ENCODE results near the gene SMIM22.
"Not testable (repeated sequence)": the region's sequence is repeated elsewhere in the genome, so short reads cannot be mapped to it uniquely, and the experiment has no call there.

The SMIM22 gene

DNA sequence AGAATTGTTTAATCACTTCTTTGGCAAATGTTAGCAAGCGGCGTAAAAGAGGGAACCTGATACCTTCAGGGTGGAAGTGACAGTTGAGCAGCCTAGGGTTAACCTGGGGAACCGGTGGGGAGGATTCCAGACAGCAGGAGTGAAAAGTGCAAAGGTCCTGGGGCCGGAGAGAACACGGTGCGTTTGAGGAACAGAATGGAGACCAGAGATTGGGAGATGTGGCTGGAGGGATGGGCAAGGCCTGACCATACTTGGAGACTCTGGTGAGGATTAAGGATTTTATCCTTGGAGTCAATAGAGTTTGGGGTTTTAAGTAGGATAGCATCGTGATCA, 25.9 kb upstream of the SMIM22 start:
- no peak for DNase-seq

DNA sequence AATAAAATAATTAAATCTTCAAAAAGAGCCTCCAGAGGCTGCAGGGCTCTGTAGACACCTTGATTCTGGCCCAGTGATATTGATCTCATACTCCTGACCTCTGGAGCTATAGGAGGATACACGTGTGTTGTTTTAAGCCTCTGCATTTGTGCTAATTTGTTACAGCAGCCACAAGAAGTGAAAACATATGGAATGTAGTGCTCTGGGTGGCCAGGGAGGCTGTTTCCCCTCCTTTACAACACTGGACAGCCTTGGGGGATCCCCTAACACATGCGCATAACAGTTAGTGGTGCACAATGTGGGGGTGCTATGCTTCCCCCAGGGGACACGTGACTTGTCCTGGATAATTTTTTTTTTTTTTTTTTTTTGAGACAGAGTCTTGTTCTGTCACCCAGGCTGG, 23.5 kb upstream of the SMIM22 start:
- DNase-seq: no peak

DNA sequence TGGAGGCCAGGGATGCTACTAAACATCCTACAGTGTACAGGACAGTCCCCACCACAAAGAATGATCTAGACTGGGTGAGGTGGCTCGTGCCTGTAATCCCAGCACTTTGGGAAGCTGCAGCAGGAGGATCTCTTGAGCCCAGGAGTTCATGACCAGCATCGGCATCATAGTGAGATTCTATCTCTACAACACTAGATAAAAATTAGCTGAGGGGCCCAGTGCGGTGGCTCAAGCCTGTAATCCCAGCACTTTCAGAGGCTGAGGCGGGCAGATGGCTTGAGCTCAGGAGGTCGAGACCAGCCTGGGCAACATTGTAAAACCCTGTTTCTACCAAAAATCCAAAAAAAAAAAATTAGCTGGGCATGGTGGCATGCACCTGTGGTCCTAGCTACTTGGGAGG, 22.8 kb upstream of the SMIM22 start:
- DNase-seq: no peak

DNA sequence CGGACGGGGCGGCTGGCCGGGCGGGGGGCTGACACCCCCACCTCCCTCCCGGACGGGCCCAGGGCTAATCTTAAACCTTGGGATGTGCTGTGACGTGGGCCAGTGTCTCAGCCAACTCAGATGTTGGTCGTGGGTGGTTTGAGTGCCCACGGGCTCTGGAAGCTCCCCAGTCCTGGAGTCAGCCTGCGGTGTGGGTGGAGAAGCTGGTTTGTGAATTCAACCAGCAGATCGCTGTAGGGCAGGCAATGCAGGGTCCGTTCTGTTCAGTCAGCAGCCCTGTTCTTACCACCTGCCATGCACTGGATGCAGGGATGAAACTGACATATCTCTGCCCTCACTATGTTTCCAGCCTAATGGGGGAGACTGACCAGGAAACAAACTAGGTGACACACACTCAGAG, 20.2 kb upstream of the SMIM22 start:
- no peak for DNase-seq

DNA sequence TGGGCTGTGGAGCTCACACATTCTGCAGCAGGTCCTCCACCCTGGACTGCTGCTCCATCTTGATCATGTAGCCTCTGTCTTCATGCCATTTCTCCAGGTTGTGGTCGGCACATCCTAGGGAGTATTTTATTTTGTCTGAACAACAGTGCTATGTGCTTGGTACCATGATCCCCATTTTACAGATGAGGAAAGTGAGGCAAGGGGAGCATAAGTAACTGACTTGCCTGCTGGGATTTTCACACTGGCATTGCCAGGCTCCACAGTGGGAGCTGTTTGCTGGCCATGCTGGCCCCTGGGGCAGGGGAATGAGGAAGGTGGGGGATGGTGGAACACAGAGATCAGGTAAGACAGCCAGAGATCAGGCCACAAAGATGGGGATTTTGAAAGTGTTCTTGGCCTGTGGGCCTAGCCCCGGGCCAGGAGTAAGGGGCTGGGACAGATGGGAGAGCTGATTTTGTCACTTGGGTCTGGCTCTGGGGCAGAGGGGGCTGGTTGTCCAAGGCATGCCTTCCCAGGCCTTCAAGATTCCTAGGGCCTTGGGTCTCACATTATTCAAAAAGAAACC, 18.9 kb upstream of the SMIM22 start:
- no peak for DNase-seq

DNA sequence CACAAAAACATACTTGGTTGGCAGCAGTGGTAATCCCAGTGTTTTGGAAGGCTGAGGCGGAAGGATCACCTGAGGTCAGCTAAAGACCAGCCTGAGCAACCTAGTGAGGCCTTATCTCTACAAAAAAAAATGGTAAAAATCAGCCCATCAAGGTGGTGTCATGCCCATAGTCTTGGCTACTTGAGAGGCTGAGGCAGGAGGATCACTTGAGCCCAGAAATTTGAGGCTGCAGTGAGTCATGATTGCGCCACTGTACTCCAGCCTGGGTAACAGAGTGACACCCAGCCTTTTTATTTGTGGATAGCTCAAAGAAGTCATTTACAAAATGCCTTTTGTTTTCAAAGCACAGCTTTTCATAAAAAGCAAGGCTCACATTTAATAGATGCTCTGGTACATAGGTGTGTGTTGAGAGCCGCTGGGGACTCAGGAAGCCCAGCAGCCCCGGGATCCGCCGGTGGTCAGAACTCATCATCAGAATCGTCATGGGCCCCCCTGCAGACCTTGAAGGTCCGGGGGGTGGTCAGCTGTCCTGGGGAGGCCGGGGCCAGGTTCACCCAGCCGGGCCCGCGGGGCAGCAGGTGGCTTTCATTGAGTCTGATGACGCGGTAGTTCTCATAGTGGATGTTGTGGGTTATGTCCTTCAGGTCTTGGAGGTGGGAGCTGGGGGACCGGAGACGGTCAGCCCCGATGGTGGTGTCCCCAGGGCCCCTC, 17.7 kb upstream of the SMIM22 start:
- DNase-seq: no peak

DNA sequence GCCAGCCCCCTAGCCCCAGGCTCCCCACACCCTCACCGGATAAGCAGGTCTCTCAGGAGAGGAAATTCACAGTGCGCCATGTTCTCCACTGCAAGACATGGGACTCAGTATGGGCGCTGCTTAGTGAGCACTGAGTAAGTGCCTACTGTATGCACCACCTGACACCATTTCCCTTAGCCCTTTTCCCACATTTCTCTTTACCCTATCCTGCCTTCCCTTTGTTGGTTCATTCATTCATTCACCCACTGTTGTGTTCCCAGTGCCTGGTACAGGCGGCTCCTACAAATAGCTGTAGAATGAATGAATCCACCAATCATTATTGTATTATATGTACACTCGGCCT, 17.1 kb upstream of the SMIM22 start:
- DNase-seq: no peak

DNA sequence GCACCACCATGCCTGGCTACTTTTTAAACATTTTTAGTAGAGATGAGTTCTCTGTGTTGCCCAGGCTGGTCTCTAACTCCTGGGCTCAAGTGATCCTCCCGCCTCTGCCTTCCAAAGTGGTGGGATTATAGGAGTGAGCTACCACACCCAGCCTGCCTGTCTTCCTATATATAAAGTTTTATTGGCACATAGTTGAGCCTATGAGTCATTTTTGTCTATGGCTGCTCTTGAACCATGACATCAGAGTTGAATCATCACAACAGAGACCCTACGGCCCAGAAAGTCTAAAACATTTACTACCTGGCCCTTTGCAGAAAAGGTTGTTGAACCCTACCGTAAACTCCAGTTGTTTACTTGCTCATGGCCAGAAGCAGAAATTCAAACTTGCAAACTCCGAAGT, 14.9 kb upstream of the SMIM22 start:
- no peak for DNase-seq

DNA sequence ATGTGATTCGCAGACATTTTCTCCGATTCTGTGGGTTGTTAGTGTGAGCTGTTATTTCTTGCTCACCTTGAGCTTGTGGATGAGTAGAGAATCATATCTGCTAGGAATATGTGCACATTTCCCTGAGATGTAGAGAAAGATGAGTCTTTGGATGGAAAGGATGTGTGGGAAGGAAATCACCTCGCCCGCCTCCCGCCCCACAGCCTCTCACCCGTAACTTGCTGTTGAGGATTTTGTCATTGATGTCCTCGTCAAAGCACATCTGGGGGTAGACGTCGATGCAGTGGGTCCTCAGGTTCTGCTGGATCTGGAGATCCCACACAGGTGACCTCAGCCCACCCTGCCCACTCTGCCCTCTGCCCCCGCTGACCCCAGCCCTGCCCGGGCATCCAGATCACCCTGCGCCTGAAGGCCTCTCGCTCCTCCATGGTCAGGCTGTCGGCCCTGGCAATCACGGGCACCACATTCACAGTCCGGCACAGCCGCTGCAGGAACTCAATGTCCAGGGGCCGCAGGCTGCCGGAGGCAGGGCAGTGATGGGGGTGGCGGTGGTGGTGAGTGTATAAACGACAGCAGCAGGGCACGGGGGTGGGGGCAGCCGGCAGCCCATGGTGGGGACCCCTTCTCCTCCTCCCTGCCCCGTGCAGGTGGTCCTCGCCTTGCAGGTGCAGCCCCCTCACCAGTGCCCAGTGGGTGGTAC, 11.8 kb upstream of the SMIM22 start:
- DNase-seq: no peak

DNA sequence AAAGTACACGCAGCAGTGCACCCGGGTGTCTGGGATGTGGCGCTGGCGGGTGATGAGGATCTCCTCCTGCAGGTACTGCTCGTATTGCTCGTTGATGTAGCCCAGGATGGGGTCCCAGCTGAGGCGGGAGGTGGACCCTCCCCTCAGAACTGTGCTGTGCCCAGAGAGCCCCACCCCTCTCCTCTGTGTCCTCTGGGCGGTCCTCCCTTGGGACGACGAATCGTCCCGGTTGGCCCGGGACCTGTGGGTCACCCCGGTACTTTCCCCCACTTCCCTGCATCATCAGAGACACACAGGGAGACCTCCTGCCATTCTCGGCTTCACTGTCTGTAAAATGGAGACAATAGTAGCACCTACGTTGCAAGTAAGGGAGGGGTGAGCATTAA, 11.2 kb upstream of the SMIM22 start:
- no peak for DNase-seq

DNA sequence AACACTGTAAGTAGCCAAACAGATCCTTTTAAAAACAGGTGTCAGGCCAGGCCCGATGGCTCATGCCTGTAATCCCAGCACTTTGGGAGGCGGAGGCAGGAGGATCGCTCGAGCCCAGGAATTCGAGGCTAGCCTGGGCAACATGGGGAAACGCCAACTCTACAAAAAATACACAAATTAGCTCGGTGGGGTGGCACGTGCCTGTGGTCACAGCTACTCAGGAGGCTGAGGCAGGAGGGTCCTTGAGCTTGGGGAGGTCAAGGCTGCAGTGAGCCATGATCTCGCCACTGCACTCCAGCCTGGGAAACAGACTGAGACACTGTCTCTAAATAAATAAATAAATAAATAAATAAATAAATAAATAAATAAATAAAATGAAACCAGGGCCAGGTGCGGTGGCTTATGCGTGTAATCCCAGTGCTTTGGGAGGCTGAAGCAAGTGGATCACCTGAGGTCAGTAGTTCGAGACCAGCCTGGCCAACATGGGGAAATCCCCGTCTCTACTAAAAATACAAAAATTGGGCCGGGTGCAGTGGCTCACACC, 10.7 kb upstream of the SMIM22 start:
- DNase-seq: not testable (repeated sequence)

DNA sequence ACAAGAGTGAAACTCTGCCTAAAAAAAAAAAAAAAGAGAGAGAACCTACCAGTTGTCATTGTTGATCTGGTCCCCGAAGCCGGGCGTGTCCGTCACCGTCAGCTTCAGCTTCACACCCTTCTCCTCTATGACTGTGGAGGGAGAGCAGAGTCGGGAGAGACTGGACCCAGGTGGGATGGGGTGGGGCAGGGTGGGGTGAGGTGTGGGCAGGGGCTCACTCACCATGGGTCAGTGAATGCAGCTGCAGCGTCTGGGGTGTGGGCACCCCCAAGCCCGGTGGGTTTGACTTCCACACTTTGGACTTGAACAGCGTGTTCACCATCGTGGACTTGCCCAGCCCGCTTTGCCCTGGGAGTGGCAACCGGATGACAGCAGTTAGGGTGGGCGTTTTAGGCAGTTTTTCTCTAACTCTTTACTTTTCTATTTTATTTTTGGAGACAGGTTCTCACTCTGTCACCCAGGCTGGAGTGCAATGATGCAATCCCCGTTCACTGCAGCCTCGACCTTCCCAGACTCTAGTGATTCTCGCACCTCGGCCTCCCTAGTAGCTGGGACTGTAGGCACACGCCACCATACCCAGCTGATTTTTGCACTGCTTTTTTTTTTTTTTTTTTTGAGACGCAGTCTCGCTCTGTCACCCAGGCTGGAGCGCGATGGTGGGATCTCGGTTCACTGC, 9.3 kb upstream of the SMIM22 start:
- no peak for DNase-seq

DNA sequence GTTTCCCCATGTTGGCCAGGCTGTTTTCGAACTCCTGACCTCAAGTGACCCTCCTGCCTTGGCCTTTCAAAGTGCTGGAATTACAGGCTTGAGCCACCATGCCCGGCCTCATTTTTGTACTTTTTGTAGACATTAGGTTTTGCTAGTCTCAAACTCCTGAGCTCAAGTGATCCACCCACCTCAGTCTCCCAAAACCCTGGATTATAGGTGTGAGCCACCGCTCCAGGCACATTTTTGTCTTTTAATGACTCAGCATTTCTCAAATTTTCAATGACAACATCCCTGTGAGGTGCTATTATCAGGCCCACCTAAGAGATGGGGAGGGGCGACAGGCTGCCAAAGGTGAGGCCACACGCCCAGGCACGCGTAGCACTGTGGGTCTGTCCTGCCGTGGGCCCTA, 8.1 kb upstream of the SMIM22 start:
- DNase-seq: no peak

DNA sequence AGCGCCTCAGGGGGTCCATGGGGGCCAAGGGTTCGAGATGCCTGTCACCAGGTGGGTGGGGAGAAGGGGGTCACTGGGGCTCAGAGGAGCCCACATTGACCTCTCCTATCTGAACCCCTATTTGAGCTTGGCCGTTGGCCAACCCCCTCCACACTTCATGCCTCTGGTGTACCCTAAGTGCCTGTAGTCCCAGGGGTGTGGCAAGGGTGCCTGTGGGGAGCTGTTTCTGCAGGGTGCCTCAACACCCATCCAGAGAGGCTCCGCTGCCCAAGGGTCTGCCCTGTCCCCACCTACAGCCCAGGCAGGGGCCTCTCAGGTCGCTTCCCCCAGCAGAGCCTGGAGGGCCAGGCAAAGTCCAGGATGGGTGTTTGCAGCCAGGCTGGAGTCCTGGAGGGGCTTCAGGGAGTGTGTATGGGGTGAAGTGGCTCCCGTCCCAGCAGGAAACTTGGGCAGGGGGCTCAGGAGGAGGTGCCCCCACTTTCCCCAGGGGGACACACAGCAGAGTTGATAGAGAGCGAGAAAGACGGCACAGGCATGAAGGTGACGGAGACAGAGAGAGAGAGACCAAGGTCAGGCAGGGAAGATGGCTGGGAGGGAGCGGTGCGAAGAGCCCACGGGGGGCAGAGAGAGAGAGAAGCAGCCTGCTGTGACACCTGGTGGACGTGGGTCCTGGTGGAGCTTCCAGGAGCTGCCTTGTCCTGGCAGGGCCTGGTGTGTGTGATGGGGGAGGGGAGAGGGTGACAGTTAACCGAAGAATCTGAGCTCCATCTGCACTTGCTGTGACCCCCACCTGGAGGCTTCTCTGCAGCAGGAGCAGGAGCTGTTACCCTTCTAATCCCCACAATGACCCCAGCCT, 7.3 kb upstream of the SMIM22 start, which contains the start of gene SEPTIN12:
TSS of gene SEPTIN12 (minus strand) at position 719 of the 856 bp plus-strand sequence. CDS start at position 19, 700 bp downstream.
- no peak for DNase-seq

DNA sequence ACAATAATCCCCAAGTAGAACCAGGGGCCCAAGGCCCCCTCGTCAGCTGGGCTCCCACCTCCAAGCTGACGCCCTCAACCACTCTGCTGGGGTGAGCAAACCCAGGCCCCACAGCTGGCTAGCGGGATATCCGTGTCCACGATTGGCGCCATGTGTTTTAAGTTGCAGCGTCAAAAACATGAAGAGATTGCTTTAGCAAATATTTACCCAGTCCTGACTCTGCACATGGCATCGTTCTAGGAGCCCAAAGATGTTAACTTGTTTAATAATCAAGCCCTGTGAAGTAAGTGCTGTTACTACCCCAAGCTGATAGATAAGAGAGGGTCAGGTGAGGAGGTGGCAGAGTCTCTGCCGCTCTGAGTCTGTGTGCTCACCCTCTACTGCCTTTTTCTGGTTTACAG, 6.7 kb upstream of the SMIM22 start:
- no peak for DNase-seq

DNA sequence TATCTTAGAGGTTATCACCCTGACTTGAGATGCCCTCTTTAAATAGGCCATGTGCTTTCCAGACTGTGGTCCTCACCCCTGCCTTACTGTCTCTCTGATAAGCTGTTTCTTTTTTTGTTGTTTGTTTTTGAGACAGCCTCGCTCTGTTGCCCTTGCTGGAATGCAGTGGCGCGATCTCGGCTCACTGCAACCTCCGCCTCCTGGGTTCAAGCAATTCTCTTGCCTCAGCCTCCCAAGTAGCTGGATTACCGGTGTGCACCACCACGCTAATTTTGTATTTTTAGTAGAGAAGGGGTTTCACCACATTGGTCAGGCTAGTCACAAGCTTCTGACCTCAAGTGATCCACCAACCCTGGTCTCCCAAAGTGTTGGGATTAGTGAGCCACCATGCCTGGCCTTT, 6.3 kb upstream of the SMIM22 start:
- no peak for DNase-seq

DNA sequence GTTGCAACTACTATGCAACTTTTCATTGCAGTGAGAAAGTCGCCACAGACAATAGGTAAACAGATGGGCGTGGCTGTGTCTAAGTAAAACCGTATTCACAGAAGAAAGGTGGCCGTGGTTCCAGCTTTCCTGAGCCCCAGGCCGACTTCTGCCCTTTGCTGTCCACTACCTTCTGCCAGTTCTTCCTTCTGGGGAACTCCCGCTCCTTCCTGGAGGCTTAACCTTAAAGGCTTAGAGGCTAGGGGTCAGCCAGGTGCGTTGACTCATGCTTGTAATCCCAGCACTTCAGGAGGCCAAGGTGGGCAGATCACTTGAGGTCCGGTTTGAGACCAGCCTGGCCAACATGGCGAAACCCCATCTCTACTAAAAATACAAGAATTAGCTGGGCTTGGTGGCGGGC, 4.9 kb upstream of the SMIM22 start:
- no peak for DNase-seq

DNA sequence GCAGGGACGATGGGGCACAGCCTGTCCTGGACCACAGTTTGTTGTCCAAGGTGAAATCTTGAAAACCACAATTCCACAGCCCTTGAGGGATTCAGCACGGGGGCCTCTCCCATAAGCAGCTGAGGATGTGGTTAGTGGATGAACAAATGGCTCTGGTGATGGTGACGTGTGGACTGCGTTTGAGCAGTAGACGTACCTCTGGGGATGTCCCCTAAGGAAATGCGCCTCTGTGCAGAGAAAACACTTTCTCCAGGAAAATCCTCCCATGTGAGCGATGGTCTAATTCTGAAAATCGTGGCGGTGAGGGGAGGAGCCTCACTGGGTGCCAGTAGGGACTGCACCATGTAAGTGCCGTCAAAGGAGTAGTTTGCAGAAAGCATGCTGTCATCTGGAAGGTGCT, 4.3 kb upstream of the SMIM22 start:
- DNase-seq: no peak

DNA sequence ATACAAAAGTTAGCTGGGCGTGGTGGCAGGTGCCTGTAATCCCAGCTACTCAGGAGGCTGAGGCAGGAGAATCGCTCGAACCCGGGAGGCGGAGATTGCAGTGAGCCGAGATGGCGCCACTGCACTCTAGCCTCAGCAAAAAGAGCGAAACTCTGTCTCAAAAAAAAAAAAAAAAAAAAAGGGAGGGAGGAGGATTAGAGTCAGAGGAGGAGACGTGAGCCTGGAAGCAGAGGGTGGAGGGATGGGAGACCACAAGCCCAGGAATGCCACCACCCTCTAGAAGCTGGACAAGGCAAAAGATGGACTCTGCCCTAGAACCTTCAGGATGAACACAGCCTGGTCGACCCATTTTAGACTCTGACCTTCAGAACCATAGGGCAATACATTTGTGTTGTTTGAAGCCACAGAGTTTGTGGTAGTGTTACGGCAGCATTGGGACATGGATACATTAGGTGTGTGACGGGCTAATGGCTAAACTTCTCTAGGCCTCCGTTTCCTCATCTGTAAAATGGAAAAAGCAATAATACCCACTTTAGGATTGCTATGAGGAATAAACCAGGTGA, 2.1 kb upstream of the SMIM22 start:
- DNase-seq: no peak

DNA sequence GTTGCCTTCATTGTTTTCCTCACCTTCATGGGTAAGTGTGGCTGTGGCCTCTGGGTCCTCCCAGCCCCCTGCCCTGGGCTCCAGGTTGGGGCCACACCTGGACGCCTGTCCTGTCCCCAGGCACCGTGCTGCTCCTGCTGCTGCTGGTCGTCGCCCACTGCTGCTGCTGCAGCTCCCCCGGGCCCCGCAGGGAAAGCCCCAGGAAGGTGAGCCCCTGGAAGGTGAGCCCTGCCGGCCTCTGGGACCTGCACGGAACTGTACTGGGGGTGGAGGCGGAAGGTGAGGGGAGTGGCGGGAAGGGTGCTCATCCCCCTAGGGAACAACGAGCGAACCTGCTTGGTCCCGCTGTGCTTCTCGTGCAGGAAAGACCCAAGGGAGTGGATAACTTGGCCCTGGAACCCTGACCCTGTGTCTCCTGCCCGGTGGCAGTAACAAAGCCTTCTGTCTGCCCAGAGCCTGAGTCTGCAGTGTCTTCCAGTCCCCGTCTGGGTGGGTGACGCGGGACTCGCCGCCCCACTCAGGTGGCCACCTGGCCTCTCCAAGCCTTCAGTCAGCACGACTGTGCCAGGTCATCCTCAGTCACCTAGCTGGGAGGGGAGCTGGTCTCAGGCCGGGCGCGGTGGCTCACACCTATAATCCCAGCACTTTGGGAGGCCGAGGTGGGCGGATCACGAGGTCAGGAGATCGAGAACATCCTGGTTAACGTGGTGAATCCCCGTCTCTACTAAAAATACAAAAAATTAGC, 831 bp downstream of the SMIM22 start:
- no peak for DNase-seq

DNA sequence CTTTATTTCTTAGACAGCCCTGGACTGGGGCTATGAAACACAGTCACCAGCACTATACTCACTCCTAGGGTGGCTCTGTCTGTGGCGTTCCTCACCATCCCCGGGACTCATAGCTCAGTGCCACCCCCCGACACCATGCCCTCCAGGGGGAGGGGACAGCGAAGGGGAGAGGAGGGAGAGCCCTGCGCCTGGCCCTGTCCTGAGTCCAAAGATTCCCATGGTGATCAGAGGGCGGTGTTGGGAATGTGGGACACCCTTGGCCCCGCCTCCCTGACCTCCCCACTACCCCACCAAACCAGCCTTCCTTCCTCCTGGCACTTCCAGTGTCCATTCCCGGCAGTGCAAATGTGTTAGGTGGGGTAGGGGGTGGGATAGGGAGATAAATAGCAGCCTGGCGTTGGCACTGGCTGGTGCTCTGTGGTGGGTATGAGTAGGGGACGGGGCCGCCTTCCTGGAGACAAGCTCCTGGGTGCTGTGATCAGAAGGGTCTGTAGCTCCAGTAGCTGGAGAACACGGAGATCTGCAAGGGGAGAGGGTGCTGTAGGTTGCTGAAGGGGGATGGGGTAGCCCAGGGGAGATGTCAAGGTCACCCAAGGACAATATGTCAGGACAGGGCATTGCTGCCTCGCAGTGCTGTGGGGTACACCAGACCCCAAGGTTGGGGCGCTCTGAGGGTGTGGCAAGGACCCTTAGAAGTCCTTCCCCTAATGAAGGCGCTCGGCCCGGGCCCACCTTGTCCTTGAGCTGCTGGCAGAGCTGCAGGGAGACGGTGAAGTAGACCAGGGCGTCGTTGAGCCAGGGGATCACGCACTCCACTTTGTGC, 2.0 kb downstream of the SMIM22 start:
- no peak for DNase-seq

All from activated CD4-positive, CD25-positive, alpha-beta regulatory T cell (primary cell).